Neural cell (in vitro differentiated cells): ENCODE measurements around the gene CLIP4. TPM values are rescaled to one million over a fixed set of nuclear protein-coding genes. Genes with fewer than 3 reads are reported as not detected.
A peak's percentile ranks its signal among the peaks of the same experiment; 100 is the strongest.
"Not testable (repeated sequence)": the region's sequence is repeated elsewhere in the genome, so short reads cannot be mapped to it uniquely, and the experiment has no call there.

Experiments
- H2AFZ ChIP-seq: fragments of 200-600, 300-800 bp; sonication (generic), shearing (Covaris generic); 2 replicates; pipeline ENCODE4 v1.6.0; 2014; ENCODE audit warnings: low read depth, mild to moderate bottlenecking, antibody characterized with exemption, low read length, moderate library complexity
- H3F3A ChIP-seq: fragments of 200-600 bp; shearing (Covaris generic); 2 replicates; pipeline ENCODE4 v1.6.1; 2016; ENCODE audit warnings: mild to moderate bottlenecking, moderate library complexity, mixed read lengths, antibody characterized with exemption, low read length; ENCODE audit not compliant: insufficient read depth, poor library complexity, severe bottlenecking
- H3K27ac ChIP-seq: fragments of 200-600, 300-800 bp; sonication (generic), shearing (Covaris generic); 2 replicates; pipeline ENCODE4 v1.5.1; 2014; ENCODE audit warnings: mild to moderate bottlenecking, low read length, moderate library complexity
- H3K27me3 ChIP-seq: fragments of 300-800, 200-600 bp; sonication (generic), shearing (Covaris generic); 2 replicates; pipeline ENCODE4 v1.6.0; 2014; ENCODE audit warnings: mild to moderate bottlenecking, low read depth, low read length, moderate library complexity; ENCODE audit not compliant: insufficient read depth
- H3K36me3 ChIP-seq: fragments of 300-800, 200-600 bp; sonication (generic), shearing (Covaris generic); 2 replicates; pipeline ENCODE4 v1.5.1; 2014; ENCODE audit warnings: mild to moderate bottlenecking, antibody characterized with exemption, low read length, moderate library complexity; ENCODE audit not compliant: insufficient read depth
- H3K4me2 ChIP-seq: fragments of 300-800, 200-600 bp; sonication (generic), shearing (Covaris generic); 2 replicates; pipeline ENCODE4 v1.6.0; 2014; ENCODE audit warnings: mild to moderate bottlenecking, low read length
- H3K4me3 ChIP-seq: fragments of 300-800, 200-600 bp; sonication (generic), shearing (Covaris generic); 2 replicates; pipeline ENCODE4 v1.5.1; 2014; ENCODE audit warnings: mild to moderate bottlenecking, low read length, moderate library complexity
- H3K79me2 ChIP-seq: fragments of 200-600 bp; shearing (Covaris generic); replicated peaks from 2 replicates; pipeline ENCODE4 v1.6.0; 2014; ENCODE audit warnings: mild to moderate bottlenecking, low read length, moderate library complexity; ENCODE audit not compliant: insufficient read depth
- H3K9ac ChIP-seq: fragments of 300-800, 200-600 bp; sonication (generic), shearing (Covaris generic); 2 replicates; pipeline ENCODE4 v1.6.1; 2016; ENCODE audit warnings: mild to moderate bottlenecking, low read length, mixed read lengths
- H3K9me2 ChIP-seq: fragments of 200-600 bp; shearing (Covaris generic); 2 replicates; pipeline ENCODE4 v1.6.1; 2016; ENCODE audit warnings: mild to moderate bottlenecking, low read length, mixed read lengths; ENCODE audit not compliant: insufficient read depth
- H3K9me3 ChIP-seq: fragments of 200-600, 300-800 bp; sonication (generic), shearing (Covaris generic); 2 replicates; pipeline ENCODE4 v1.6.1; 2016; ENCODE audit warnings: mild to moderate bottlenecking, mixed run types, low read length, moderate library complexity, mixed read lengths
- H4K20me1 ChIP-seq: fragments of 200-600 bp; shearing (Covaris generic); 2 replicates; pipeline ENCODE4 v1.6.1; 2016; ENCODE audit warnings: mild to moderate bottlenecking, mixed run types; ENCODE audit not compliant: insufficient read depth
- CTCF ChIP-seq: fragments of 450-650 bp; IDR thresholded peaks from 2 replicates; pipeline ENCODE4 v1.5.1; 2014; ENCODE audit warnings: antibody characterized with exemption, mild to moderate bottlenecking, moderate library complexity; ENCODE audit not compliant: poor library complexity, severe bottlenecking
- EP300 ChIP-seq: fragments of 450-650 bp; conservative IDR thresholded peaks from 2 replicates; pipeline ENCODE4 v1.6.1; 2014; ENCODE audit warnings: antibody characterized with exemption, mild to moderate bottlenecking, moderate library complexity; ENCODE audit not compliant: poor library complexity, severe bottlenecking
- EZH2 ChIP-seq: fragments of 200-600, 300-800 bp; shearing (Covaris generic), sonication (generic); IDR thresholded peaks from 2 replicates; pipeline ENCODE4 v1.6.1; 2014; ENCODE audit warnings: antibody characterized with exemption, low read length, borderline replicate concordance, mild to moderate bottlenecking; ENCODE audit not compliant: insufficient read depth, poor library complexity, severe bottlenecking
- MXI1 ChIP-seq: fragments of 450-650 bp; conservative IDR thresholded peaks from 2 replicates; pipeline ENCODE4 v1.6.1; 2014; ENCODE audit warnings: antibody characterized with exemption, mild to moderate bottlenecking; ENCODE audit not compliant: poor library complexity, severe bottlenecking
- POLR2AphosphoS5 ChIP-seq: IDR thresholded peaks from 2 replicates; pipeline ENCODE4 v1.6.1; 2012
- RAD21 ChIP-seq: fragments of 450-650 bp; conservative IDR thresholded peaks from 2 replicates; pipeline ENCODE4 v1.6.1; 2014; ENCODE audit warnings: antibody characterized with exemption, mild to moderate bottlenecking, moderate library complexity
- REST ChIP-seq: IDR thresholded peaks from 2 replicates; pipeline ENCODE4 v1.6.1; 2012; ENCODE audit warnings: borderline replicate concordance
- SMC3 ChIP-seq: fragments of 450-650 bp; conservative IDR thresholded peaks from 2 replicates; pipeline ENCODE4 v1.6.1; 2014; ENCODE audit warnings: antibody characterized with exemption, mild to moderate bottlenecking, moderate library complexity; ENCODE audit not compliant: poor library complexity
- TAF1 ChIP-seq: IDR thresholded peaks from 2 replicates; pipeline ENCODE4 v1.6.1; 2012; ENCODE audit warnings: low read depth
- polyA plus RNA-seq: library from polyadenylated mRNA; depleted of rRNA; stranded (reverse); fragments of >200 nt; gene quantifications from 2 replicates; pipeline ENCODE4 v1.2.3, GENCODE V29; 2014

CLIP4 gene
- polyA plus RNA-seq, 1 donor from 2014 or later = 10.2 TPM

DNA sequence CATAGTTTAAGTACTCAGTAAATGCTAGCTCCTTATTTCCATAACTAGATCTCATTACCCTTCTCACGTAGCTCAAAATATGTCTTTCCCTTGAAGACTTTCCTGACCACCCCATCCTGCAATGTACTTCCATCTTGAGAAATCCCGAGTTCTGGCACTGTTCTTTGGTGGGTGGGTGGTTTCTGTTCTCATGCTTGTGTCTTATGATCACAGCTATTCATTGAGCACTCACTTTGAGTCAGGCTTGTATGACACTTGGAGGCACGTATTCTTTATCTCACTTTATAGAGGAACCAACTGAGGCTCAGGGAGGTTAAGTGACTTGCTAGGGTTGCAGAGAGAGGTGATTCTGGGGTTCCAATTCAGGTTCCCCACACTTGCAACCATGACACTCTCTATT is 9.0 kb upstream of the CLIP4 start:
- H4K20me1 ChIP-seq = no peaks in the 10 kb centered on the region
- no peaks in the 10 kb centered on the region for H3K9me3 ChIP-seq
- H3K79me2 ChIP-seq = no peaks in the 10 kb centered on the region
- H3F3A ChIP-seq = no peaks in the 10 kb centered on the region
- H3K36me3 ChIP-seq = no peaks in the 10 kb centered on the region
- H3K27me3 ChIP-seq = no peaks in the 10 kb centered on the region
- no peak overlapping the region for H2AFZ ChIP-seq
- no peaks in the 10 kb centered on the region for H3K9me2 ChIP-seq
- no peak overlapping the region for H3K4me2 ChIP-seq
- H3K4me3 ChIP-seq = no peak overlapping the region
- H3K27ac ChIP-seq = peak overlapping the region; percentile 56
- no peak overlapping the region for H3K9ac ChIP-seq
- no peak for TF ChIP-seq POLR2AphosphoS5
- TF ChIP-seq MXI1 = no peak
- TF ChIP-seq REST = no peak
- TF ChIP-seq EZH2 = no peak
- TF ChIP-seq CTCF = no peak
- no peak for TF ChIP-seq SMC3
- TF ChIP-seq EP300 = no peak
- TF ChIP-seq RAD21 = no peak
- TF ChIP-seq TAF1 = no peak

DNA sequence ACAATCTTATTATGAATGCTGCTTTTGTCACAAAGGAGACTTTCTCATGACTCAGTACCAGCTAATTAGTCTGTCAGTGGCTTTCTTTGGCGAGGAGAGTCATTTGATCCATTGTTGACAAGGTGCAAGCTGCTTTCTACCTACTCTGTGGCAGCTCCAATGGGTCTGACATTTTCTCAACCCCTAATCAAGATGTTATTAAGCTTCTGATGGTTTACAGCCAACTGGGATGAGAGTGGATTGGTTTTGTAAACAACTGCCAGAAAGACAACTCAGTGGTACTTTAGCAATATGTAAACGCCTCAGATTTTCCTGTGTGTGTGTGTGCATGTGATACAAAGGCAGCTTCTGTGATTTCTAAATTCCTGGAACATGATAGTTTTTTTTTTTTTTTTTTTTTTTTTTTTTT is 8.2 kb upstream of the CLIP4 start:
- Histone ChIP-seq H3K9ac (no peak overlapping the region), H3K36me3 (no peaks in the 10 kb centered on the region), H3K4me3 (no peak overlapping the region), H3K9me2 (no peaks in the 10 kb centered on the region), H3K27me3 (no peaks in the 10 kb centered on the region), H2AFZ (no peak overlapping the region), H3K79me2 (no peaks in the 10 kb centered on the region), H3F3A (no peaks in the 10 kb centered on the region), H3K9me3 (no peaks in the 10 kb centered on the region), H4K20me1 (no peaks in the 10 kb centered on the region), H3K27ac (peak overlapping the region; percentile 56), H3K4me2 (peak overlapping the region; percentile 12)
- no peak for TF ChIP-seq CTCF
- peak; percentile 83 for TF ChIP-seq EP300
- no peak for TF ChIP-seq MXI1
- TF ChIP-seq RAD21 = no peak
- TF ChIP-seq REST = peak; percentile 25
- TF ChIP-seq POLR2AphosphoS5 = peak; percentile 72

DNA sequence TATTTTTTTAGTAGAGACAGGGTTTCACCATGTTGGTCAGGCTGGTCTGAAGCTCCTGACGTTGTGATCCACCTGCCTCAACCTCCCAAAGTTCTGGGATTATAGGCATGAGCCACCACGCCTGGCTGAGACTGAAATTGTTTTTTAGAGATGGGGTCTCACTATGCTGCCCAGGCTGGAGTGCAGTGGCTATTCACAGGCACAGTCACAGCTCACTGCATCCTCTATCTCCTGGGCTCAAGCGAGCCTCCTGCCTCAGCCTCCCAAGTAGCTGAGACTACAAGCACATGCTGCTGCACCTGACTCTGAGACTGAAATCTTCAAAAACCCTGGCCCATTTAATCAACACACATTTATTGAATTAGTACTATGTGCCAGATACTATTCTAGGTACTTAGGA is 7.7 kb upstream of the CLIP4 start:
- not testable (repeated sequence) for H3K9ac ChIP-seq, H3K9me2 ChIP-seq, H3K4me2 ChIP-seq, H3K27ac ChIP-seq, H3K27me3 ChIP-seq, H3K79me2 ChIP-seq, H3K36me3 ChIP-seq, H3K9me3 ChIP-seq, H3F3A ChIP-seq, H2AFZ ChIP-seq, H3K4me3 ChIP-seq, H4K20me1 ChIP-seq
